Lung (tissue), 12 donors: ENCODE data around the gene CARD6. TPM values are rescaled to one million over a fixed set of nuclear protein-coding genes. Genes with fewer than 3 reads are reported as not detected.
A peak's percentile ranks its signal among the peaks of the same experiment; 100 is the strongest.
"Not testable (repeated sequence)": the region's sequence is repeated elsewhere in the genome, so short reads cannot be mapped to it uniquely, and the experiment has no call there.

Source experiments
- ATAC-seq: fragments of 200-7000 bp; cut with Tn5 transposase; one replicate; pipeline ENCODE4 v1.9.1; 2020; ENCODE audit warnings: moderate number of reproducible peaks; ENCODE audit not compliant: insufficient read depth, low FRiP score
- DNase-seq, 3 donors: peaks; one replicate each; pipeline ENCODE4 v3.0.0-alpha.2; 2013 to 2017
- H3K27ac ChIP-seq, 2 donors: one replicate each; pipeline ENCODE4 v1.5.1; 2013; ENCODE audit warnings: mild to moderate bottlenecking in 2 of 2, moderate library complexity in 2 of 2, control low read depth in 1 of 2, inconsistent platforms in 1 of 2, low read depth in 1 of 2, low read length in 1 of 2
- H3K27me3 ChIP-seq, 3 donors: one replicate each; pipeline ENCODE4 v1.5.1; 2013; ENCODE audit warnings: low read length in 2 of 3; ENCODE audit not compliant: control insufficient read depth in 3 of 3, insufficient read depth in 3 of 3
- H3K36me3 ChIP-seq, 4 donors: one replicate each; pipeline ENCODE4 v1.5.1; 2013; ENCODE audit warnings: low read length in 4 of 4, mild to moderate bottlenecking in 1 of 4, moderate library complexity in 1 of 4; ENCODE audit not compliant: control insufficient read depth in 4 of 4, insufficient read depth in 4 of 4
- H3K4me1 ChIP-seq, 5 donors: one replicate each; pipeline ENCODE4 v1.5.1; 2013; ENCODE audit warnings: low read length in 5 of 5, mild to moderate bottlenecking in 2 of 5, moderate library complexity in 1 of 5; ENCODE audit not compliant: control insufficient read depth in 5 of 5, insufficient read depth in 5 of 5
- H3K4me3 ChIP-seq: one replicate; pipeline ENCODE4 v1.5.1; 2013; ENCODE audit warnings: mild to moderate bottlenecking, control low read depth, moderate library complexity
- H3K9ac ChIP-seq, 2 donors: one replicate each; pipeline ENCODE4 v1.5.1; 2013; ENCODE audit warnings: low read length in 2 of 2, control low read depth in 1 of 2; ENCODE audit not compliant: insufficient read depth in 1 of 2
- H3K9me3 ChIP-seq, 4 donors: one replicate each; pipeline ENCODE4 v1.5.1; 2013; ENCODE audit warnings: low read length in 3 of 4, mild to moderate bottlenecking in 1 of 4, moderate library complexity in 1 of 4; ENCODE audit not compliant: control insufficient read depth in 4 of 4, insufficient read depth in 3 of 4
- CTCF ChIP-seq: IDR thresholded peaks from 2 replicates; pipeline ENCODE4 v1.5.1; 2012; ENCODE audit warnings: mild to moderate bottlenecking; ENCODE audit errors: control extremely low read depth, extremely low read depth
- WGBS, 2 donors: extraction: QIAGEN DNeasy Blood & Tissue Kit; methylation state at CpG; one replicate each; pipeline ENCODE4 v1.1.7; 2013; 5-methylcytosine and 5-hydroxymethylcytosine counted together
- polyA plus RNA-seq, 2 donors: library from polyadenylated mRNA; stranded (reverse); fragments of 200-250 nt; gene quantifications; one replicate each; pipeline ENCODE4 v1.2.1, GENCODE V29; 2013
- total RNA-seq, 2 donors: library from RNA; depleted of rRNA in 1 of 2; stranded (reverse); fragments of >200 nt in 1 of 2; gene quantifications; one replicate each; pipeline ENCODE4 v1.2.1, GENCODE V29; 2014 to 2021
- donor health status: control.
- donor health status: control.
- donor health status: Bipolar disorder and iron deficiency.
- donor health status: healthy.
- donor health status: DM: yes; HTN: yes; CAD: no.

The CARD6 gene
- total and polyA plus RNA-seq, 4 donors = 6.2 to 15.9 (median 12.7) TPM

- DNase-seq (no peak), ATAC-seq (no peak)
- H3K9me3 ChIP-seq = no peaks in the 10 kb centered on the region
- TF ChIP-seq CTCF = no peak
- no peaks in the 10 kb centered on the region for H3K27me3 ChIP-seq
- no peak overlapping the region for H3K27ac ChIP-seq
- H3K4me1 ChIP-seq = peaks cover 0 to 4% (median 0%) of the 10 kb centered on the region in 5 donors
- no peak overlapping the region for H3K9ac ChIP-seq
- 92 to 95% methylated on average over 6 of the region's 6 CpGs for WGBS, 2 donors
- H3K4me3 ChIP-seq = no peak overlapping the region
- H3K36me3 ChIP-seq = no peaks in the 10 kb centered on the region
Observed at GRCh38 chr5:40877371-40877988, 36.3 kb downstream of the CARD6 start.

- ATAC-seq (no peak), DNase-seq (peak in 2 of 3 donors; percentile 51 to 54)
- TF ChIP-seq CTCF = peak; percentile 34
- peaks cover 0 to 4% (median 0%) of the 10 kb centered on the region in 5 donors for H3K4me1 ChIP-seq
- H3K27me3 ChIP-seq = no peaks in the 10 kb centered on the region
- no peaks in the 10 kb centered on the region for H3K36me3 ChIP-seq
- no peak overlapping the region for H3K9ac ChIP-seq
- WGBS, 2 donors = 31 to 36% methylated on average over 10 of the region's 10 CpGs
- no peaks in the 10 kb centered on the region for H3K9me3 ChIP-seq
- no peak overlapping the region for H3K4me3 ChIP-seq
- H3K27ac ChIP-seq = no peak overlapping the region
Observed at GRCh38 chr5:40879163-40879942, 38.2 kb downstream of the CARD6 start.

GRCh38 chr5:40882291-40882690, 41.1 kb downstream of the CARD6 start:
- H3K9ac ChIP-seq = no peak overlapping the region
- DNase-seq = no peak
- H3K4me3 ChIP-seq = no peak overlapping the region
- WGBS, 2 donors = 95 to 98% methylated on average over 4 of the region's 4 CpGs
- peaks cover 0 to 4% (median 0%) of the 10 kb centered on the region in 5 donors for H3K4me1 ChIP-seq
- H3K27ac ChIP-seq = no peak overlapping the region
- no peak for ATAC-seq
- H3K36me3 ChIP-seq = no peaks in the 10 kb centered on the region
- no peaks in the 10 kb centered on the region for H3K27me3 ChIP-seq
- no peaks in the 10 kb centered on the region for H3K9me3 ChIP-seq
- no peak for TF ChIP-seq CTCF

GRCh38 chr5:40883051-40883450, 41.9 kb downstream of the CARD6 start:
- not testable (repeated sequence) for H3K4me3 ChIP-seq, H3K9me3 ChIP-seq, H3K36me3 ChIP-seq, DNase-seq, H3K27ac ChIP-seq, H3K27me3 ChIP-seq, H3K9ac ChIP-seq, H3K4me1 ChIP-seq, ATAC-seq
- WGBS, 2 donors = 64 to 82% methylated on average over 1 of the region's 1 CpG

GRCh38 chr5:40895440-40896425, 54.6 kb downstream of the CARD6 start:
- H3K27ac ChIP-seq, H3K27me3 ChIP-seq, H3K9me3 ChIP-seq, ATAC-seq, H3K4me3 ChIP-seq, H3K4me1 ChIP-seq, DNase-seq, H3K9ac ChIP-seq, H3K36me3 ChIP-seq: not testable (repeated sequence)
- 80 to 81% methylated on average over 10 of the region's 10 CpGs for WGBS, 2 donors
